A673 (cell line): ENCODE data around the gene THBS3. TPM values are rescaled to one million over a fixed set of nuclear protein-coding genes. Genes with fewer than 3 reads are reported as not detected.

Experiments used
- BruUV-seq: library from RNA; stranded (reverse); fragments of 400-500 nt; replicated peaks from 2 replicates; lab custom pipeline; 2021; lab: Mats Ljungman, UMichigan
- CTCF ChIA-PET: fragments of 300-600 bp; sonication (Branson Sonifier 250); formaldehyde crosslinking; loops from one replicate; lab custom pipeline; 2022; ENCODE audit warnings: antibody characterized with exemption; lab: Charles Lee
- POLR2A ChIA-PET: fragments of 300-600 bp; sonication (Branson Sonifier 250); formaldehyde crosslinking; loops from one replicate; lab custom pipeline; 2022; ENCODE audit warnings: antibody characterized with exemption; ENCODE audit not compliant: low non-redundant PET; lab: Charles Lee
- DNase-seq: peaks from one replicate; pipeline ENCODE4 v3.0.0-alpha.2; 2015; ENCODE audit warnings: low spot score
- H3K27ac ChIP-seq: fragments of 200-600 bp; sonication (generic); 2 replicates; pipeline ENCODE4 v1.5.1; 2016; ENCODE audit warnings: mixed run types, low read depth, mild to moderate bottlenecking, mixed read lengths, antibody characterized with exemption, low read length; ENCODE audit not compliant: poor library complexity, severe bottlenecking
- H3K27me3 ChIP-seq: fragments of 200-600 bp; sonication (generic); replicated peaks from 2 replicates; pipeline ENCODE4 v1.6.1; 2017; ENCODE audit warnings: mixed run types, low read depth, mild to moderate bottlenecking, mixed read lengths, antibody characterized with exemption, low read length; ENCODE audit not compliant: insufficient read depth, poor library complexity
- H3K36me3 ChIP-seq: fragments of 200-600 bp; sonication (generic); 2 replicates; pipeline ENCODE4 v1.6.1; 2016; ENCODE audit warnings: mixed run types, mild to moderate bottlenecking, mixed read lengths, antibody characterized with exemption, low read length; ENCODE audit not compliant: insufficient read depth, poor library complexity, severe bottlenecking
- H3K4me1 ChIP-seq: fragments of 200-600 bp; sonication (generic); 2 replicates; pipeline ENCODE4 v1.6.1; 2017; ENCODE audit warnings: mixed run types, mild to moderate bottlenecking, mixed read lengths, antibody characterized with exemption, low read length; ENCODE audit not compliant: insufficient read depth, poor library complexity, severe bottlenecking
- H3K4me3 ChIP-seq: fragments of 200-600 bp; sonication (generic); 2 replicates; pipeline ENCODE4 v1.5.1; 2016; ENCODE audit warnings: low read depth, mixed run types, mild to moderate bottlenecking, mixed read lengths, low read length; ENCODE audit not compliant: poor library complexity, severe bottlenecking
- H3K9me3 ChIP-seq: fragments of 200-600 bp; sonication (generic); 2 replicates; pipeline ENCODE4 v1.6.1; 2016; ENCODE audit warnings: mixed run types, low read depth, mild to moderate bottlenecking, mixed read lengths, antibody characterized with exemption, low read length; ENCODE audit not compliant: poor library complexity, severe bottlenecking
- EZH2 ChIP-seq: fragments of 200-600 bp; sonication (generic); IDR thresholded peaks from 2 replicates; pipeline ENCODE4 v1.6.1; 2017; ENCODE audit warnings: borderline replicate concordance, low read depth, mild to moderate bottlenecking, mixed read lengths, antibody characterized with exemption, low read length; ENCODE audit not compliant: poor library complexity, severe bottlenecking
- intact Hi-C: fragments of 100-400 bp; cut with micrococcal nuclease; formaldehyde crosslinking; loops from one replicate; pipeline ENCODE4 v1.10.0; 2022; ENCODE audit not compliant: unreplicated experiment
- total RNA-seq: library from RNA; stranded (reverse); gene quantifications from 2 replicates; pipeline ENCODE4 v1.2.3, GENCODE V29; 2021
- TF ChIP-seq, protein P1 (sequence below): fragments of 300-800, 200-600 bp; sonication (generic); conservative IDR thresholded peaks from 2 replicates; pipeline ENCODE4 v1.5.1; 2017; ENCODE audit warnings: low read depth, mild to moderate bottlenecking, antibody characterized with exemption, low read length, moderate library complexity, mixed read lengths

Gene THBS3
- total RNA-seq, 1 experiment from 2014 or later, result 23.2 TPM

DNA sequence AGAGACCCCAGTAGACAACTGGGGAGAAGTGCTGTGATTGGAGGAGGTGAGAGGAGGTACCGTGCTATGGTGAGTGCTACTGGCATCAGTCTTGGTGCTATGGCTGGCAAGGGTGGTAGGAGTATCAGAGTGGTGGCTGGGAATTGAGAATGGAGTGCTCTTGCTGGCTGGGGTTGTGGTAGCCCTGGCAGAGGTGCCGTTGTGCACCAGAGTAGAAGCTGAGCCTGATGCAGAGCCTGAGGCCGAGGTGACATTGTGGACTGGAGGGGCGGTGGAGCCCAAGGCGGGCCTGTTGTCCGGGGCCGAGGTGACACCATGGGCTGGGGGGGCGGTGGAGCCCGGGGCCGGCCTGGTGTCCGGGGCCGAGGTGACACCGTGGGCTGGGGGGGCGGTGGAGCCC is 19.4 kb downstream of the THBS3 start:
- TF ChIP-seq, protein P1, sequence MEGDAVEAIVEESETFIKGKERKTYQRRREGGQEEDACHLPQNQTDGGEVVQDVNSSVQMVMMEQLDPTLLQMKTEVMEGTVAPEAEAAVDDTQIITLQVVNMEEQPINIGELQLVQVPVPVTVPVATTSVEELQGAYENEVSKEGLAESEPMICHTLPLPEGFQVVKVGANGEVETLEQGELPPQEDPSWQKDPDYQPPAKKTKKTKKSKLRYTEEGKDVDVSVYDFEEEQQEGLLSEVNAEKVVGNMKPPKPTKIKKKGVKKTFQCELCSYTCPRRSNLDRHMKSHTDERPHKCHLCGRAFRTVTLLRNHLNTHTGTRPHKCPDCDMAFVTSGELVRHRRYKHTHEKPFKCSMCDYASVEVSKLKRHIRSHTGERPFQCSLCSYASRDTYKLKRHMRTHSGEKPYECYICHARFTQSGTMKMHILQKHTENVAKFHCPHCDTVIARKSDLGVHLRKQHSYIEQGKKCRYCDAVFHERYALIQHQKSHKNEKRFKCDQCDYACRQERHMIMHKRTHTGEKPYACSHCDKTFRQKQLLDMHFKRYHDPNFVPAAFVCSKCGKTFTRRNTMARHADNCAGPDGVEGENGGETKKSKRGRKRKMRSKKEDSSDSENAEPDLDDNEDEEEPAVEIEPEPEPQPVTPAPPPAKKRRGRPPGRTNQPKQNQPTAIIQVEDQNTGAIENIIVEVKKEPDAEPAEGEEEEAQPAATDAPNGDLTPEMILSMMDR, result no peak
- TF ChIP-seq EZH2, result no peak
- ChIA-PET CTCF (no interaction called here), POLR2A (no interaction called here)
- Histone ChIP-seq H3K36me3 (no peaks in the 10 kb centered on the region), H3K4me3 (no peak overlapping the region), H3K27me3 (no peaks in the 10 kb centered on the region), H3K27ac (peak overlapping the region; percentile 42), H3K4me1 (peaks cover 4% of the 10 kb centered on the region), H3K9me3 (no peaks in the 10 kb centered on the region)
- BruUV-seq, result no TSS peak
- intact Hi-C loops, result no loop called here
- DNase-seq, result no peak

DNA sequence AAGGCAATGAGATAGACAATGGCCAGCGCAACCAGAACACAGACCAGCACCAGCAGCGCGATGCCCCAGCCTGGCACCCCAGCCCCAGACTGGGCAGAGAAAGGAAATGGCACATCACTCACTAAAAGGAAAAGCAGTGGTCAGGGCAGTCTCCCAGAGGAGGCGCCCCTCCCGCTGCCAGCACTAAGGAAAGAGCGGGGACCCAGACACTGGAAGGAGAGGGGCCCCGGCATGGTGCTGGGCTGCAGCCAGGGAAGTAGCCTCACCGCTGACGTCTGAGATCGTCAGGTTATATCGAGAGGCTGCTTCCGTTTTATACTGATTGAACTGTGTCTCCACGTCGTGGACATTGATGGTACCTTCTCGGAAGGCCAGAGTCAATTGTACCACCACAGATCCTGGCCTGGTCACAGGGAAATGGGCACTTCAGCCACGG is 20.2 kb downstream of the THBS3 start:
- BruUV-seq, result no TSS peak
- CTCF ChIA-PET, result no interaction called here

DNA sequence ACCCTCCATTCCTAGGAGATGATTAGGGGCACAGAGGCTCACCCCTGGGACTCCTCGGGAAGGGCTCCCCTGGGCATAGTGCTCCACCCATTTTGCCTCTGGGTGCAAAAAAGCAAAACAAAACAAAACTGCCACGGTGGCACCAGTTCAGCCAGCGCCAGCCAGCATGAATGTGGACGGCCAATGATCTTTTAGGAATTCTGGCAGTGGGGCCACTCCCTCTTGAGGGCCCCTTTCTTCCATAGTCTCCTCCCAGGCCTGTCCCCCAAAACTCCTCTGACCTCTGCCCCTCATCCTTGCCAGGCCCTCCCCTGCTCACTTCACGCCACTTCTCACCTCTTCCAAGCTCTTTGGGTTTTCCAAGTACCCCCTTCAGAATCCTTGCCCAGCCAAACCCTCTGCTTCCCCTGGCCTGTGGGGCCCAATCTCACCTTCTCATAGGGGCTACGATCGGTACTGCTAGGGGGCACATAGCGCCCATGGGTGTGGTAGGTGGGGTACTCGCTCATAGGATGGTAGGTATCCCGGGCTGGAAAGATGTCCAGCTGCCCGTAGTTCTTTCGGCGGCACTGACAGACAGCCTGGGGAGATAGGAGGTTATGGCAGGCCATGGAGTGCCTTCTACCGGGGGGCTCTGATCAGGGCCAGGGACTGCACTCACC is 20.8 kb downstream of the THBS3 start:
- DNase-seq, result no peak
- TF ChIP-seq, protein P1, result no peak
- no peak for TF ChIP-seq EZH2
- no TSS peak for BruUV-seq
- H3K9me3 ChIP-seq, result no peaks in the 10 kb centered on the region
- H3K27ac ChIP-seq, result no peak overlapping the region
- no peaks in the 10 kb centered on the region for H3K4me1 ChIP-seq
- ChIA-PET CTCF (no interaction called here), POLR2A (no interaction called here)
- intact Hi-C loops, result no loop called here
- no peak overlapping the region for H3K4me3 ChIP-seq
- H3K27me3 ChIP-seq, result no peaks in the 10 kb centered on the region
- H3K36me3 ChIP-seq, result no peaks in the 10 kb centered on the region

More for the DNA sequence above, 20.2 kb downstream of the THBS3 start:
- Histone ChIP-seq H3K9me3 (no peaks in the 10 kb centered on the region), H3K36me3 (no peaks in the 10 kb centered on the region), H3K4me1 (no peaks in the 10 kb centered on the region), H3K4me3 (no peak overlapping the region), H3K27ac (peak overlapping the region; percentile 42), H3K27me3 (no peaks in the 10 kb centered on the region)
- POLR2A ChIA-PET, result no interaction called here
- no peak for DNase-seq
- intact Hi-C loops, result no loop called here
- TF ChIP-seq, protein P1, result no peak
